HepG2 (cell line): ENCODE data around the gene HRC. TPM values are rescaled to one million over a fixed set of nuclear protein-coding genes. Genes with fewer than 3 reads are reported as not detected.
A peak's percentile ranks its signal among the peaks of the same experiment; 100 is the strongest.

ENCODE experiments used
- DDIT3 ChIP-seq: sonication (generic); formaldehyde crosslinking; IDR thresholded peaks from 2 replicates; pipeline ENCODE4 v1.4.0; 2020; ENCODE audit warnings: mild to moderate bottlenecking, missing genetic modification reagents
- LBX2 ChIP-seq: sonication (generic); formaldehyde crosslinking; IDR thresholded peaks from 2 replicates; pipeline ENCODE4 v1.5.0; 2020; ENCODE audit warnings: missing genetic modification reagents, mild to moderate bottlenecking, borderline replicate concordance
- MXD4 ChIP-seq: IDR thresholded peaks from 2 replicates; pipeline ENCODE4 v1.6.1; 2016; ENCODE audit warnings: mild to moderate bottlenecking, missing biosample characterization, missing genetic modification reagents
- PAWR ChIP-seq: sonication (generic); formaldehyde crosslinking; IDR thresholded peaks from 2 replicates; pipeline ENCODE4 v1.4.0; 2020; ENCODE audit warnings: missing genetic modification reagents, mild to moderate bottlenecking, borderline replicate concordance
- SMARCE1 ChIP-seq: fragments of 450-650 bp; IDR thresholded peaks from 2 replicates; pipeline ENCODE4 v1.6.1; 2017; ENCODE audit warnings: borderline replicate concordance
- ZBTB2 ChIP-seq: sonication (generic); formaldehyde crosslinking; IDR thresholded peaks from 2 replicates; pipeline ENCODE4 v1.8.0; 2022; ENCODE audit warnings: low read depth, missing genetic modification reagents
- ZNF629 ChIP-seq: sonication (generic); formaldehyde crosslinking; conservative IDR thresholded peaks from 2 replicates; pipeline ENCODE4 v1.5.0; 2020; ENCODE audit warnings: missing genetic modification reagents
- polyA plus RNA-seq, 8 experiments: library from polyadenylated mRNA; depleted of rRNA in 3 of 8; stranded (reverse) in 7 of 8; unstranded in 1 of 8; fragments of >200 nt; fragmentation: Illumina TruSeq in 4 of 8; extraction: Trizol in 4 of 8; gene quantifications; 2 replicates each; pipeline versions ENCODE4 v1.2.1 to v1.2.3, GENCODE V29; 2011 to 2016; ENCODE audit warnings: low read depth in 4 of 8, missing spikeins in 1 of 8, mixed read lengths in 1 of 8; ENCODE audit not compliant: insufficient read depth in 1 of 8
- total RNA-seq, 5 experiments: library from RNA; depleted of rRNA; stranded (reverse); fragments of >200 nt; fragmentation: Illumina TruSeq; extraction: Trizol; gene quantifications; 2 replicates each; pipeline ENCODE4 v1.2.3, GENCODE V29; 2016; ENCODE audit warnings: low read depth in 1 of 5
- TF ChIP-seq, protein P1 (sequence below): sonication (generic); formaldehyde crosslinking; IDR thresholded peaks from 2 replicates; pipeline ENCODE4 v1.8.0; 2022; ENCODE audit warnings: missing genetic modification reagents, mild to moderate bottlenecking, moderate library complexity, borderline replicate concordance
- TF ChIP-seq, protein P2 (sequence below): sonication (generic); formaldehyde crosslinking; IDR thresholded peaks from 2 replicates; pipeline ENCODE4 v1.5.0; 2020; ENCODE audit warnings: missing genetic modification reagents
- TF ChIP-seq, protein P3 (sequence below): sonication (generic); formaldehyde crosslinking; IDR thresholded peaks from 2 replicates; pipeline ENCODE4 v1.5.1; 2020; ENCODE audit warnings: mild to moderate bottlenecking, missing genetic modification reagents, moderate library complexity
- TF ChIP-seq, protein P4 (sequence below): sonication (generic); formaldehyde crosslinking; IDR thresholded peaks from 2 replicates; pipeline ENCODE4 v1.5.0; 2020; ENCODE audit warnings: missing genetic modification reagents
- TF ChIP-seq, protein P5 (sequence below): sonication (generic); formaldehyde crosslinking; IDR thresholded peaks from 2 replicates; pipeline ENCODE4 v1.4.0; 2020; ENCODE audit warnings: missing genetic modification reagents

Gene HRC
- total and polyA plus RNA-seq, 2 of the 13 experiments (the other 11 are each of a cell fraction or from before 2014, with no cell fraction given), result 3.6 to 15.4 TPM

GRCh38 chr19:49118565-49119410 lies 36.4 kb downstream of the HRC start, which contains the start of gene C19orf73 (continued):
- TF ChIP-seq, protein P1, sequence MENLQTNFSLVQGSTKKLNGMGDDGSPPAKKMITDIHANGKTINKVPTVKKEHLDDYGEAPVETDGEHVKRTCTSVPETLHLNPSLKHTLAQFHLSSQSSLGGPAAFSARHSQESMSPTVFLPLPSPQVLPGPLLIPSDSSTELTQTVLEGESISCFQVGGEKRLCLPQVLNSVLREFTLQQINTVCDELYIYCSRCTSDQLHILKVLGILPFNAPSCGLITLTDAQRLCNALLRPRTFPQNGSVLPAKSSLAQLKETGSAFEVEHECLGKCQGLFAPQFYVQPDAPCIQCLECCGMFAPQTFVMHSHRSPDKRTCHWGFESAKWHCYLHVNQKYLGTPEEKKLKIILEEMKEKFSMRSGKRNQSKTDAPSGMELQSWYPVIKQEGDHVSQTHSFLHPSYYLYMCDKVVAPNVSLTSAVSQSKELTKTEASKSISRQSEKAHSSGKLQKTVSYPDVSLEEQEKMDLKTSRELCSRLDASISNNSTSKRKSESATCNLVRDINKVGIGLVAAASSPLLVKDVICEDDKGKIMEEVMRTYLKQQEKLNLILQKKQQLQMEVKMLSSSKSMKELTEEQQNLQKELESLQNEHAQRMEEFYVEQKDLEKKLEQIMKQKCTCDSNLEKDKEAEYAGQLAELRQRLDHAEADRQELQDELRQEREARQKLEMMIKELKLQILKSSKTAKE (CRISPR knock-in tag), result peak; percentile 16; the same call in 1 of the 2 replicates
- TF ChIP-seq, protein P2, sequence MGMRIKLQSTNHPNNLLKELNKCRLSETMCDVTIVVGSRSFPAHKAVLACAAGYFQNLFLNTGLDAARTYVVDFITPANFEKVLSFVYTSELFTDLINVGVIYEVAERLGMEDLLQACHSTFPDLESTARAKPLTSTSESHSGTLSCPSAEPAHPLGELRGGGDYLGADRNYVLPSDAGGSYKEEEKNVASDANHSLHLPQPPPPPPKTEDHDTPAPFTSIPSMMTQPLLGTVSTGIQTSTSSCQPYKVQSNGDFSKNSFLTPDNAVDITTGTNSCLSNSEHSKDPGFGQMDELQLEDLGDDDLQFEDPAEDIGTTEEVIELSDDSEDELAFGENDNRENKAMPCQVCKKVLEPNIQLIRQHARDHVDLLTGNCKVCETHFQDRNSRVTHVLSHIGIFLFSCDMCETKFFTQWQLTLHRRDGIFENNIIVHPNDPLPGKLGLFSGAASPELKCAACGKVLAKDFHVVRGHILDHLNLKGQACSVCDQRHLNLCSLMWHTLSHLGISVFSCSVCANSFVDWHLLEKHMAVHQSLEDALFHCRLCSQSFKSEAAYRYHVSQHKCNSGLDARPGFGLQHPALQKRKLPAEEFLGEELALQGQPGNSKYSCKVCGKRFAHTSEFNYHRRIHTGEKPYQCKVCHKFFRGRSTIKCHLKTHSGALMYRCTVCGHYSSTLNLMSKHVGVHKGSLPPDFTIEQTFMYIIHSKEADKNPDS (CRISPR knock-in tag), result no peak
- TF ChIP-seq PAWR (CRISPR knock-in tag) (no peak), ZBTB2 (CRISPR knock-in tag) (0 out of 2 replicates have a peak, but pooled peaks have one; percentile 54), DDIT3 (no peak), ZNF629 (CRISPR knock-in tag) (0 out of 2 replicates have a peak, but pooled peaks have one; percentile 31), LBX2 (CRISPR knock-in tag) (peak; percentile 61; the same call in 1 of the 2 replicates), SMARCE1 (no peak), MXD4 (CRISPR knock-in tag) (peak; percentile 74)
- TF ChIP-seq, protein P3, sequence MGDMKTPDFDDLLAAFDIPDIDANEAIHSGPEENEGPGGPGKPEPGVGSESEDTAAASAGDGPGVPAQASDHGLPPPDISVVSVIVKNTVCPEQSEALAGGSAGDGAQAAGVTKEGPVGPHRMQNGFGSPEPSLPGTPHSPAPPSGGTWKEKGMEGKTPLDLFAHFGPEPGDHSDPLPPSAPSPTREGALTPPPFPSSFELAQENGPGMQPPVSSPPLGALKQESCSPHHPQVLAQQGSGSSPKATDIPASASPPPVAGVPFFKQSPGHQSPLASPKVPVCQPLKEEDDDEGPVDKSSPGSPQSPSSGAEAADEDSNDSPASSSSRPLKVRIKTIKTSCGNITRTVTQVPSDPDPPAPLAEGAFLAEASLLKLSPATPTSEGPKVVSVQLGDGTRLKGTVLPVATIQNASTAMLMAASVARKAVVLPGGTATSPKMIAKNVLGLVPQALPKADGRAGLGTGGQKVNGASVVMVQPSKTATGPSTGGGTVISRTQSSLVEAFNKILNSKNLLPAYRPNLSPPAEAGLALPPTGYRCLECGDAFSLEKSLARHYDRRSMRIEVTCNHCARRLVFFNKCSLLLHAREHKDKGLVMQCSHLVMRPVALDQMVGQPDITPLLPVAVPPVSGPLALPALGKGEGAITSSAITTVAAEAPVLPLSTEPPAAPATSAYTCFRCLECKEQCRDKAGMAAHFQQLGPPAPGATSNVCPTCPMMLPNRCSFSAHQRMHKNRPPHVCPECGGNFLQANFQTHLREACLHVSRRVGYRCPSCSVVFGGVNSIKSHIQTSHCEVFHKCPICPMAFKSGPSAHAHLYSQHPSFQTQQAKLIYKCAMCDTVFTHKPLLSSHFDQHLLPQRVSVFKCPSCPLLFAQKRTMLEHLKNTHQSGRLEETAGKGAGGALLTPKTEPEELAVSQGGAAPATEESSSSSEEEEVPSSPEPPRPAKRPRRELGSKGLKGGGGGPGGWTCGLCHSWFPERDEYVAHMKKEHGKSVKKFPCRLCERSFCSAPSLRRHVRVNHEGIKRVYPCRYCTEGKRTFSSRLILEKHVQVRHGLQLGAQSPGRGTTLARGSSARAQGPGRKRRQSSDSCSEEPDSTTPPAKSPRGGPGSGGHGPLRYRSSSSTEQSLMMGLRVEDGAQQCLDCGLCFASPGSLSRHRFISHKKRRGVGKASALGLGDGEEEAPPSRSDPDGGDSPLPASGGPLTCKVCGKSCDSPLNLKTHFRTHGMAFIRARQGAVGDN (CRISPR knock-in tag), result peak; percentile 89
- TF ChIP-seq, protein P4, sequence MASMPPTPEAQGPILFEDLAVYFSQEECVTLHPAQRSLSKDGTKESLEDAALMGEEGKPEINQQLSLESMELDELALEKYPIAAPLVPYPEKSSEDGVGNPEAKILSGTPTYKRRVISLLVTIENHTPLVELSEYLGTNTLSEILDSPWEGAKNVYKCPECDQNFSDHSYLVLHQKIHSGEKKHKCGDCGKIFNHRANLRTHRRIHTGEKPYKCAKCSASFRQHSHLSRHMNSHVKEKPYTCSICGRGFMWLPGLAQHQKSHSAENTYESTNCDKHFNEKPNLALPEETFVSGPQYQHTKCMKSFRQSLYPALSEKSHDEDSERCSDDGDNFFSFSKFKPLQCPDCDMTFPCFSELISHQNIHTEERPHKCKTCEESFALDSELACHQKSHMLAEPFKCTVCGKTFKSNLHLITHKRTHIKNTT (CRISPR knock-in tag), result no peak
- TF ChIP-seq, protein P5, sequence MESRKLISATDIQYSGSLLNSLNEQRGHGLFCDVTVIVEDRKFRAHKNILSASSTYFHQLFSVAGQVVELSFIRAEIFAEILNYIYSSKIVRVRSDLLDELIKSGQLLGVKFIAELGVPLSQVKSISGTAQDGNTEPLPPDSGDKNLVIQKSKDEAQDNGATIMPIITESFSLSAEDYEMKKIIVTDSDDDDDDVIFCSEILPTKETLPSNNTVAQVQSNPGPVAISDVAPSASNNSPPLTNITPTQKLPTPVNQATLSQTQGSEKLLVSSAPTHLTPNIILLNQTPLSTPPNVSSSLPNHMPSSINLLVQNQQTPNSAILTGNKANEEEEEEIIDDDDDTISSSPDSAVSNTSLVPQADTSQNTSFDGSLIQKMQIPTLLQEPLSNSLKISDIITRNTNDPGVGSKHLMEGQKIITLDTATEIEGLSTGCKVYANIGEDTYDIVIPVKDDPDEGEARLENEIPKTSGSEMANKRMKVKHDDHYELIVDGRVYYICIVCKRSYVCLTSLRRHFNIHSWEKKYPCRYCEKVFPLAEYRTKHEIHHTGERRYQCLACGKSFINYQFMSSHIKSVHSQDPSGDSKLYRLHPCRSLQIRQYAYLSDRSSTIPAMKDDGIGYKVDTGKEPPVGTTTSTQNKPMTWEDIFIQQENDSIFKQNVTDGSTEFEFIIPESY (CRISPR knock-in tag), result 0 out of 2 replicates have a peak, but pooled peaks have one; percentile 25
